Suprapubic skin (tissue), 4 donors: ENCODE measurements around the gene MYH15. TPM values are rescaled to one million over a fixed set of nuclear protein-coding genes. Genes with fewer than 3 reads are reported as not detected.

Experiments
- DNase-seq, 2 donors: peaks; one replicate each; pipeline ENCODE4 v3.0.0-alpha.2; 2019; ENCODE audit warnings: low spot score in 2 of 2
- H3K27ac ChIP-seq: fragments of 200-600 bp; sonication (generic); one replicate; pipeline ENCODE4 v1.5.1; 2019
- H3K27me3 ChIP-seq: fragments of 200-600 bp; sonication (generic); one replicate; pipeline ENCODE4 v1.5.1; 2019
- H3K36me3 ChIP-seq: fragments of 200-600 bp; sonication (generic); one replicate; pipeline ENCODE4 v1.5.1; 2019
- H3K4me1 ChIP-seq: fragments of 200-600 bp; sonication (generic); one replicate; pipeline ENCODE4 v1.5.1; 2019
- H3K4me3 ChIP-seq: fragments of 200-600 bp; sonication (generic); one replicate; pipeline ENCODE4 v1.5.1; 2019; ENCODE audit warnings: mild to moderate bottlenecking
- H3K9me3 ChIP-seq: fragments of 200-600 bp; sonication (generic); one replicate; pipeline ENCODE4 v1.5.1; 2019
- CTCF ChIP-seq, 2 donors: fragments of 200-600 bp in 1 of 2; fragments of 450-650 bp in 1 of 2; sonication (generic) in 1 of 2; IDR thresholded peaks; one replicate each; pipeline ENCODE4 v1.5.1; 2016 to 2019; ENCODE audit warnings: antibody characterized with exemption in 2 of 2, mild to moderate bottlenecking in 1 of 2, moderate library complexity in 1 of 2
- EP300 ChIP-seq: sonication (generic); formaldehyde crosslinking; IDR thresholded peaks from one replicate; pipeline ENCODE4 v1.6.1; 2017; ENCODE audit warnings: antibody characterized with exemption
- POLR2A ChIP-seq, 2 donors: fragments of 450-650 bp; IDR thresholded peaks; one replicate each; pipeline ENCODE4 v1.6.1; 2017; ENCODE audit warnings: antibody characterized with exemption in 2 of 2, mild to moderate bottlenecking in 2 of 2, moderate library complexity in 2 of 2
- POLR2AphosphoS5 ChIP-seq, 3 donors: sonication (generic); formaldehyde crosslinking; IDR thresholded peaks; one replicate each; pipeline ENCODE4 v1.6.1; 2017; ENCODE audit warnings: antibody characterized with exemption in 3 of 3
- WGBS: methylation state at CpG from one replicate; pipeline ENCODE4 v1.1.5; 2018; 5-methylcytosine and 5-hydroxymethylcytosine counted together
- total RNA-seq, 4 donors: library from RNA; depleted of rRNA; stranded (reverse); fragments of >200 nt; gene quantifications; one replicate each; pipeline ENCODE4 v1.1.0, GENCODE V29; 2016

Gene MYH15
- total RNA-seq, 4 donors from 2014 or later = 0.17 to 0.31 (median 0.30) TPM; not detected in 1

GRCh38 chr3:108407886-108408285 lies 102.5 kb downstream of the MYH15 start:
- no peaks in the 10 kb centered on the region for H3K27me3 ChIP-seq
- no peak for DNase-seq
- H3K27ac ChIP-seq = no peak overlapping the region
- WGBS = 58% methylated on average over 3 of the region's 3 CpGs
- TF ChIP-seq POLR2A (IDR thresholded peaks at IDR 0.05) = no peak
- TF ChIP-seq EP300 = no peak
- no peak for TF ChIP-seq POLR2AphosphoS5 (IDR thresholded peaks at IDR 0.05)
- no peaks in the 10 kb centered on the region for H3K9me3 ChIP-seq
- H3K36me3 ChIP-seq = no peaks in the 10 kb centered on the region
- H3K4me3 ChIP-seq = no peak overlapping the region
- H3K4me1 ChIP-seq = peaks cover 30% of the 10 kb centered on the region

- H3K27me3 ChIP-seq = no peaks in the 10 kb centered on the region
- no peak overlapping the region for H3K4me3 ChIP-seq
- peaks cover 24% of the 10 kb centered on the region for H3K4me1 ChIP-seq
- 46% methylated on average over 7 of the region's 7 CpGs for WGBS
- no peaks in the 10 kb centered on the region for H3K9me3 ChIP-seq
- peak; percentile 31 to 67 for TF ChIP-seq CTCF (IDR thresholded peaks at IDR 0.05)
- no peak for TF ChIP-seq POLR2AphosphoS5 (IDR thresholded peaks at IDR 0.05)
- TF ChIP-seq EP300 = no peak
- no peak for TF ChIP-seq POLR2A (IDR thresholded peaks at IDR 0.05)
- DNase-seq = no peak
- H3K36me3 ChIP-seq = no peaks in the 10 kb centered on the region
- H3K27ac ChIP-seq = no peak overlapping the region
Measured at GRCh38 chr3:108406661-108407206, 103.7 kb downstream of the MYH15 start.

GRCh38 chr3:108406063-108406660 lies 104.2 kb downstream of the MYH15 start:
- Histone ChIP-seq H3K4me1 (peaks cover 18% of the 10 kb centered on the region), H3K4me3 (no peak overlapping the region), H3K27ac (no peak overlapping the region), H3K27me3 (no peaks in the 10 kb centered on the region), H3K9me3 (no peaks in the 10 kb centered on the region), H3K36me3 (no peaks in the 10 kb centered on the region)
- WGBS = 78% methylated on average over 3 of the region's 3 CpGs
- no peak for DNase-seq
- TF ChIP-seq POLR2AphosphoS5 (IDR thresholded peaks at IDR 0.05) (no peak), EP300 (no peak)

- Histone ChIP-seq H3K9me3 (no peaks in the 10 kb centered on the region), H3K4me3 (no peak overlapping the region), H3K36me3 (no peaks in the 10 kb centered on the region), H3K27me3 (no peaks in the 10 kb centered on the region), H3K4me1 (peaks cover 7% of the 10 kb centered on the region), H3K27ac (no peak overlapping the region)
- no peak for DNase-seq
- 40% methylated on average over 2 of the region's 2 CpGs for WGBS
- TF ChIP-seq POLR2AphosphoS5 (IDR thresholded peaks at IDR 0.05) = no peak
- TF ChIP-seq CTCF (IDR thresholded peaks at IDR 0.05) = no peak
- no peak for TF ChIP-seq POLR2A (IDR thresholded peaks at IDR 0.05)
- no peak for TF ChIP-seq EP300
Measured at GRCh38 chr3:108404368-108404767, 106.0 kb downstream of the MYH15 start.

- 77% methylated on average over 4 of the region's 4 CpGs for WGBS
- no peak overlapping the region for H3K27ac ChIP-seq
- no peak overlapping the region for H3K4me3 ChIP-seq
- H3K27me3 ChIP-seq = no peaks in the 10 kb centered on the region
- TF ChIP-seq POLR2A (IDR thresholded peaks at IDR 0.05) (no peak), CTCF (IDR thresholded peaks at IDR 0.05) (no peak), POLR2AphosphoS5 (IDR thresholded peaks at IDR 0.05) (no peak), EP300 (no peak)
- no peak for DNase-seq
- H3K36me3 ChIP-seq = no peaks in the 10 kb centered on the region
- H3K4me1 ChIP-seq = peaks cover 7% of the 10 kb centered on the region
- H3K9me3 ChIP-seq = no peaks in the 10 kb centered on the region
Measured at GRCh38 chr3:108403686-108404345, 106.6 kb downstream of the MYH15 start.

- no peaks in the 10 kb centered on the region for H3K9me3 ChIP-seq
- H3K4me3 ChIP-seq = no peak overlapping the region
- WGBS = 33% methylated on average over 1 of the region's 1 CpG
- no peaks in the 10 kb centered on the region for H3K36me3 ChIP-seq
- peaks cover 6% of the 10 kb centered on the region for H3K4me1 ChIP-seq
- DNase-seq = no peak
- H3K27ac ChIP-seq = no peak overlapping the region
- TF ChIP-seq EP300 (no peak), POLR2AphosphoS5 (IDR thresholded peaks at IDR 0.05) (no peak), POLR2A (IDR thresholded peaks at IDR 0.05) (no peak), CTCF (IDR thresholded peaks at IDR 0.05) (no peak)
- H3K27me3 ChIP-seq = no peaks in the 10 kb centered on the region
Measured at GRCh38 chr3:108403198-108403597, 107.2 kb downstream of the MYH15 start.
